GM21576 (cell line): Measurements from ENCODE around the gene ITPR1.

ENCODE experiments used
- ATAC-seq: cut with Tn5 transposase; IDR thresholded peaks from one replicate; pipeline ENCODE4 v1.9.1; 2021; ENCODE audit warnings: mild to moderate bottlenecking, moderate library complexity; ENCODE audit not compliant: unreplicated experiment

The ITPR1 gene

DNA sequence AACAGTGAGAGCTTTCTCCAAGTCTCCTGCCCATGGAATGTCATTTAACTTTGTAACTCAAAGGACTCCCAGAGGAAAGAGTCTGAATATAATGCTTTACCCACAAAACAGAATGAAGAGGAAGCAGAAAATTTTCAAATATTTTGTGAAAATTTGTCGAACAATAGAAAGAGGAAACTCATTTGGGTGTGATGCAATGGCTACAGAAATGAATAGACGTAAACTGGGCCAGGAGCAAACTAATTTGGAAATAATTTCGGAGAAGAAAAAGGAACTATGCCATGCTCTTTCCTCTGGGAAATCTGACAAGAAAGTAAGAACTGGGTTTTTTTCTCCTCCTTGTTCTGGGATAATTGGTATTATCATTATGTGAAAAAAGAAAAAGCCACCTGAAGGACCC is 14.9 kb upstream of the ITPR1 start:
- ATAC-seq: no peak

DNA sequence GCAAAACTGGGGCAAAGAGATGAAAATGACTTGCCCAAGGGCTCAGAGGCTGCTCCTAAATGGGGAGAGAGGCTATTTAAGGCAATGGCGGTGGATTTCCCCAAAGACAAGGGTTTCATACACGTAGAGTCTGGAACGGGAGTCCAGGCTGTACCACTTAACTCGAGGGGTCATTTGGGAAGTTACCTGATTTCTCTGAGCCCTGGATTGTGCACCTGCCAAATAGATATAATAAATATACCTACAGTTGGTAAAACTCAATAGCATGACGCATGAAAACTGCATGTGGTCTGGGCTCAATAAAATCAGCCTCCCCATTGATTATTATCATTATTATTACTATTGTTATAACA is 1.3 kb upstream of the ITPR1 start:
- ATAC-seq: no peak

DNA sequence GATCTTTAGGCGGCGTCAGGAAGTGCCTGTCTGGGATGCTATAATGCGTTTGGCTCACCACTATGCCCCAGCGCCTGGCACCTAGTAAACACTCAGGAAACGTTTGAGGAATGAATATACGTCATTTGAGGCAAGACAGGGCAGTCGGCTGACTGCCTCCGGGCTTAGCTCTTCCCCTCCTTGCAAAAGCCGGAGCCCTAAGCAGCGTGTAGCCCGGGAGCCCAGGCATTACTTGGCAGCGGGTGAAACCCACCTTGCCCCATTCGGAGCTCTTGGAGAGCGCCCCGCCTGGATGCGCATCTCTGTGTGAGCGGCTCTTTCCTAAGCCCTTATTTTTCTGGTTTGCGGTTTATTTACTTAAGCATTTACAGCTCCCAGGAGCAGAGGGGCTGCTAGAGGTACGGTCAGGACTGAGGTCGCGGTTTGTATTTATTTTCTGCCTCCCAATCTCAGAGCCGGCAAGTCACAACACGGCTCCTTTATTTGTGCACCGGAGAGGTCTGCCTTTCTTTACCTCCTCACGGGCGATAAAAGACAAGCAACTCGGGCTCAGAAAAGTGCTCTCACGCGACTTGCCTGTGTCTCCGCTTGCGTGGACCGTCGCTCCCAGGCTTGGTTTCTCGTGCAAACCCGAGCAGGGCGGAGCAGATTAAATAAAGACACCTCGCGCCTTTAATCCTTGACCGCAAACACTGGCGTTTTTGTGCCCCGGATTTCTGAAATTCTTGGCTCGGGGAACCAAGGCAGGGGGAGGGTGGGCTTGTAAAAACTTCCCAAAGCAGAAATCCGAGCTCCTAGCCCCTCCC is 737 bp upstream of the ITPR1 start:
- no peak for ATAC-seq

DNA sequence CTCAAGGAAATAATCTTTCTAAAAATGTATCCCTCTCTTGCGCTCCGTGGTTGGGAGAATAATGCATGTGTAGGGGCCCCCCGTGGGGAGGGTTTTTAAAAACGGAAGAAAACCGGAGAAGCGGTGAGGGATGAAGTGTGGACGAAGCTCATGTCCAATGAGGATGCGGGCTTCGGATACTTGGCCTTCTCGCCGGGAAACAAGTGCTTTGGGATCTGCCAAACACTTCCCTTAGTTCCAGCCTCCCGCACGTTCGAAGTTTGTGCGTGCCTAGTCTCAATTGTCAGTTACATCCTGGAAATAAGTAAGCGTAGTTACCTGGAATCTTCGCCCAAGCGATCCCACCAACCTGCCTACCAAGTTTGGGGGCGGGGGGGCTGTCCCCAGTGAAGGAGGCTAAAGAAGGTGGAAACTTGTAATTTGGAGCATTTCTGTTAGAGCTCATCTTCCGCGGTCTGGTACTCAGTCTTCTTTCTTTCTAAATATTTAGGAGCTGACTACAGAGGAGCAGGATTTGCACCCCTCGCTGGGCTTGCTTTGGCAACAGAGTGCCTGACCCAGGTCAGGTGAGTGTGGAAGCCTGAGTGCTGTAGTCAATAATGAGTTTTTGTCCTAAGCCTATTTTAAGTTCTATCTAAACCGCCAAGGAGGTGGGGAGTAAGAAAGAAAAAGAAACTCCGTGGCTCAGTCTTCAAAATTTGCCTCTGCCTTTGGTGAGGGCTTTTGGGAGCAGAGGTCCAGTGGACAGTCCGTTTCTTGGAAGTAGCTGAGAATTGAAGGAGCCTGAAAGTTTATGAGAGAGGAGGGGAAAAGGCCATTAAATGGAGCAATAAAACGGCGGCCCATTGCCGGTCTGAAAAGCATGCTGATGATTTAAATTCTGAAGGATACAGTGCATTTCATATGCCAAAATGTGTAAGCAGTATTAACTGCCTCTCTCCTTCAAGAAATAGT is 1.1 kb downstream of the ITPR1 start:
- ATAC-seq: peak; percentile 0

DNA sequence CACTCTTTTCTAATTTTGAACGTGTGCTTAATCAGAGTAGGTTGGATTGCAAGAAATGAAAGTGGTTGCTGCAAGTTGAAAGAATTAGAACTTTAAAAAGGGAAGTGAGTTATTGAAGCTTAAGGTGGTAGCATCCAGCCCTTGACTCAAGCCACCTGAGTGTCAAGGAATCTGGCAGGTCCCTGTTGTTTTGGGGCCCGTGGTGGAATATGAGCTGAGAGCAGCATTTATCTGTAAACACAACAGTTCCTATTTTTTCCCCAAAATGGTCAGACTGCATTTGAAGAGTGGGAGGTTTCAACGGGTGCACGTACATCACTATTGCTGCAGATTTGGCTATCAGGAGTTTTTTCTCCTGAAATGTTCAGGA is 1.7 kb downstream of the ITPR1 start:
- peak; percentile 27 for ATAC-seq

DNA sequence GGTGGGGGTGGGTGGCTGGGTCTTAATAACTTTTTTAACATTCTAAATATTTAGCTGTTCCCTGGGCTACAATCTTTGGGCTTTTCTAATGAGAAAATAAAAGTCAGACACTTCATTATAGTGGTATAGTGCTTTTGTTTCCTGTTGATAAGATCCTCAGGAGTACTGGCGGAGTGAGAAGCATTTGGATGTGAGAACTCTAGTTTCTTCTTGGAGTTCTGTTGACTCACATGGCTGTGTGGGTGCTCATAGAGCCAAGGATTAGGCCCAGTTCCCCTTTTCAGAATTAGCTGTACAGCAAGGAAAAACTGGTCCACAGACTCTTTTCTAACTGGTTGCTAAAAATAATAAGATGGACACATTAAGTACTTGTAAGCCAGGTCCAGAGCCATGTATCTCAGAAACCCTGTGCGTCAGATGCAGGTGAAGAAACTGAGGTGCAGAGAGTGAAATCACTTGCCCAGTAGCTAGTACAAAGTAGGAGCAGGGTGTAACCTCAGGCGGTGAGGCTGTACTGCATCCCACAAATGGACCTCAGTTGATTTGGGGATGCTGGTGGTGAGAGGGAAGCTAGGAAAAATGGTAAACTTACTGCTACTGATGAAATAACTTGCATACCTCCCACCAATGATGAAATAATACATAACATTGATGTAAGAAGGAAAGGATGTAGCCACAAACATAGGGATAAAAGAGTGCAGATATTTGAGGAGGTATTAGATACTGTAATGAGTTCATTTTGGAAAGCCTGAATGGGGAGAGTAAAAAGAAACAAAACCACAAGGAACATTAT is 2.3 kb downstream of the ITPR1 start:
- no peak for ATAC-seq

DNA sequence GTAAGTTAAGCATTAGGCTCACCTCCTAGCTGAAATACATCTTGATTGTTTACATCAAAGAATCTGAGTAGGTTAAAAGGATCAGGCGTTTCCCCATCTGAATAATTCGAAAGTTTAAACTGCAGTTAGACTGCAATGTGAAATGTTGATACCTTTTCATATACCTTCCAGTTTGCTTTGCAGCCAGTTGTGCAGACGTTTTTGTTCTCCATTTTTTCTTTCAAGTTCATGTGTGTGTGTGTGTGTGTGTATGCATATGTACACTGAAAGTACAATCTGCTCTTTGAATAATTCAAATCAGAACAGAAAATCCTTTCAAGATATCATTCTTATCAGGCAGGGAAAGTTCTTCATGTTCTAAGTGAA is 2.9 kb downstream of the ITPR1 start:
- no peak for ATAC-seq

DNA sequence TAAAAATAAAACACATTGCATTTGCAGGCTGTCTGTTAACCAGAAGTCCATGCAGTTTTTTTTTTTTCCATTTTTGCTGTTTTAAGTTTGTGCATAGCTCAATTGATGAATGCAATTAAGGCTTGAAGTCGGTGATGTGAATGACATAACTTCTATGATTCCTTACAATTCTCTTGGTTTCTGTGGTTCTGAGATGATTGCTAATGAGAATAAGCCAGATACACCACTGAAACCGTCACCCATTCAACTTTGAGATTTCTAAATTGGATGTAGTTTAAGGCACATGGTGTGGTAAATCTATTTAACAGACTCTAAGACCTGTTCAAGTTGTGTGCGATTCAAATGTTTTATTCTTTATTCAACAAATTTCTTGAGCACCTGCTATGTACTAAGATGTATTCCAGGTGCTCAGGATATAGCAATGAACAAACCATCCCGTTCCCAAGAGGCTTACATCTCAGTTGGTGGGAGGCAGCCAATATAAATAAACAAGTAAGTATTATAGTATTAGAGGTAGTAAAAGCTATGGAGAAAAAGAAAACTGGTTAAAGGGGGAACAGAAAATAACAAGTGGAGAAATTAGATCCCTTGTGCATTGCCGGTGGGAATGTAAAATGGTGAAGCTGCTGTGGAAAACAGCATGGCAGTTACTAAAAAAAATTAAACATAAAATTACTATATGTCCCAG is 4.0 kb downstream of the ITPR1 start:
- no peak for ATAC-seq

DNA sequence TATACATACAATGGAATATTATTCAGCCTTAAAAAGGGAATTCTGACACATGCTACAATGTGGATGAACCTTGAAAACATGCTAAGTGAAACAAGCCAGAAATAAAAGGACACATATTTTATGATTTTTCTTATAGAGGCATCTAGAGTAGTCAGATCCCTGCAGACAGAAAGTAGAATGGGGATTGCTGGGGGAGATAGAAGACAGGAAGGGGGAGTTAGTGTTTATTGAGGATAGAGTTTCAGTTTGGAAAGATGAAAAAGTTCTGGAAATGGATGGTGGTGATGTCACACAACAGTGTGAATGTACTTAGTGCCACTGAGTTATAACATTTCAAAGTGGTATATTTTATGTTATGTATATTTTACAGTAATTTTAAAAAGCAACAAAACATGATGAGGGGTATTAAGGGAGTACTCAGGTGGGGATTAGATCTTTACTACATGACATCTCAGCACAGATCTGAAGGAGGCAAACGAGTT is 4.7 kb downstream of the ITPR1 start:
- no peak for ATAC-seq

DNA sequence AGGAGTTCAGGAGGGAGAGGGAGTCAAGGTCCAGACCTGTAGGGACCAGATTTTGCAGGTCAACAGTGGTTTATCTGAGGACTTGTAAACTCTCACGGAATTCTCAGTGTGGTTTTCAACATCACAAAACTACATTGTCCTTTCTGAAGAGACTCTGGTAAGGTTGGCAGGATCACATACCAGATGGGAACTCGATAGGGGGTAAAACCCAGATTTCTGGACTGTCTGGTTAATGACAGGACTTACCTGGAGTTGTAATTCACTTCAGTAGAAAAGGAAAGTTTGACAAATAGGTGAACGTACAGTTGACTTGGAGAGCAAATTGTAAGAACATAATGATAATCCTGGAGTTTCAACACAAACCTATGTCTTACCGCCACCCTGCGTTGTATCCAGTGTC is 5.3 kb downstream of the ITPR1 start:
- ATAC-seq: no peak

DNA sequence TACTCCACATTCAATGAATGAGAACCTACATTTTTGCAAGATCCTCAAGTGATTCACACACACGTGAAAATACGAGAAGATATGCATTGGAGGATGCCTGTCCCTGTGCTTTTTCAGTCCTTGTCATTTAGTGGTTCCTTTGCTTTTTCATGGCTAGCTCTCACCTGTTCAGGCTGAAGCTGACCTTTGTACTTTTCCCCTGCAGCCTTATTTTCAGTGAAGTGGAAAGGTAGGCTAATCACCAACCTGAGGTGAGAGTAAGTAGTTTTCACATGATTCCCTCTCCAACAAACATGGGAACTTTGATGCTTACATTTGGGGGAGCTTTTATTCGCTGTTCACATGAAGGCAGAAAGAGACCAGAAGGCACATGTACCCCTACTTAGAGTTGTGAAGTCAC is 8.3 kb downstream of the ITPR1 start:
- no peak for ATAC-seq

DNA sequence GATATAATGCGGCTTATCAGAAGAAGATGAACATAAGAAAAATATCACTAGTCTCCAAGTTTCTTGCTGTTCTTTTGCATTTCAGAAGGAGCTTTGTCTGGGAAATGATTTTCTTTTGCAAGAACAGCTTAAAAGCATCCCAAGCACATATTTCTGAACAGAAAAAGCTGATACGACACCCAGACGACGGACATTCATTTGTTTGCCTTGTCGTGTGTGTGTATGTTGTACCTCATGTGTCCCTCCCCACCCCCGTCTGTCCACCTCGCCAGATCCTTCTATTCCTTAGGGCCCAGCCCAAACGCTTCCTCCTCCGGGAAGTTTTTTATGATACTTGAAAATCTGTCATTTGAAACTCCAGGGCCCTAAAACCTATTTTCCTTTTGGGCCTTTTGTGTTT is 8.8 kb downstream of the ITPR1 start:
- no peak for ATAC-seq

DNA sequence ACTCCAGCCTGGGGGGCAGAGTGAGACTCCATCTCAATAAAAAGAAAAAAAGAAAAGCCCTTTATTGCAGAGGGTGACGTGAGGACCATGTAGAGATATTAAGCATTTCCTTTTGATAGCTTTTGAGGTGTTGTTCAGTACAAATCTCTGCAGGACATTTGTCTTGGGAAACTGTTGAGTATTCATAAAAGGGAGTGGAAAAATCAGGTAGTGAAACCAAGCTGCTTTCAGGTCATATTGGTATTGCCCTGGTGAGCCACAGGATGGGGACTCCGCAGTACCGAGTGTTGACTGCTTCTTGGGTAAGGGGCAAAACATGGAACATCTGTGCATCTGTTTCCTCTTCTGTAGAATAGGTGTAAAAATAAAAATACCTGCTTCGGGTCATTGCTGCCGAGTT is 9.9 kb downstream of the ITPR1 start:
- peak; percentile 64 for ATAC-seq

DNA sequence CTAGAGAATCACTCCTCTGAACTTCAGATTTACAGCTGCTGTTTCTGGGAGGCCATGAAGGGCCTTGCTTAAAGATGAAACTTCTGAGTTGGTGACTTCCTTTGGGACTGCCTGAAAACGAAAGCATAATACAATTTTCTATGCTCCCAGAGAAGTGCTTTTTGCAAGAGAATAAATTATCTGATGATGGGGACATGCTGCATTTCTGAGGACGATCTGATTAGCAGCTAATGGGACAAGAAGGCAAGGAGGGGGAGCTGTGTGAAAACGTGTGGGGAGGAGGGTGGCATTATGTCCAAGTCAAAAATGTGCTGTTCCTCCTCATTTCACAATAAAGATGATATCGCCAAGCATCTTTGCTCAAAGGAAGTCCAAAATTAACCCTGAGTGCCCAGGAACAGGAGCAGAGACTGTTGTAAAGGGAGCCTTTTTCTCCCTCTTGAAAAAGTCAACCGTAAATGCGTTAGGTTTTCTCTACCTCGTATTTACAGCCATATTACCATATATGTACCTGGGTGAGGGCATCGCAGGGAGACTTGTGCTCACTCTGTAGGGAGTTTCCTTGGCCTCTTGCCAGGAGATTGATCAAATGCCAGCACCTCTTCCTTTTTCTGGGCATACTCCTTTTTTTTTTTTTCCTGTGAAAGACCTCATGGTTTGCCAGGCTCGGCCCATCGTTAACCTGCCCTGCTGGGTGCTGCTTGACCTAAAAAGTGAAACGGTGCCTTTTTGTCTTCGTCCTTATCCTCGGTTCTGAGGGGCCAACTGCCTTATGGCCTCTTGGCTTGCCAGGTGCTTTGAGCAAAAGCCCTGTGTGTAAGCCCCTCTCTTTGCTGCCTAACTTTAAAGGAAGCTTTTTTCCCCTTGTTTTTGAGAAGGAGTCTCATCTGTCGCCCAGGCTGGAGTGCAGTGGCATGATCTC is 11.5 kb downstream of the ITPR1 start:
- ATAC-seq: no peak

DNA sequence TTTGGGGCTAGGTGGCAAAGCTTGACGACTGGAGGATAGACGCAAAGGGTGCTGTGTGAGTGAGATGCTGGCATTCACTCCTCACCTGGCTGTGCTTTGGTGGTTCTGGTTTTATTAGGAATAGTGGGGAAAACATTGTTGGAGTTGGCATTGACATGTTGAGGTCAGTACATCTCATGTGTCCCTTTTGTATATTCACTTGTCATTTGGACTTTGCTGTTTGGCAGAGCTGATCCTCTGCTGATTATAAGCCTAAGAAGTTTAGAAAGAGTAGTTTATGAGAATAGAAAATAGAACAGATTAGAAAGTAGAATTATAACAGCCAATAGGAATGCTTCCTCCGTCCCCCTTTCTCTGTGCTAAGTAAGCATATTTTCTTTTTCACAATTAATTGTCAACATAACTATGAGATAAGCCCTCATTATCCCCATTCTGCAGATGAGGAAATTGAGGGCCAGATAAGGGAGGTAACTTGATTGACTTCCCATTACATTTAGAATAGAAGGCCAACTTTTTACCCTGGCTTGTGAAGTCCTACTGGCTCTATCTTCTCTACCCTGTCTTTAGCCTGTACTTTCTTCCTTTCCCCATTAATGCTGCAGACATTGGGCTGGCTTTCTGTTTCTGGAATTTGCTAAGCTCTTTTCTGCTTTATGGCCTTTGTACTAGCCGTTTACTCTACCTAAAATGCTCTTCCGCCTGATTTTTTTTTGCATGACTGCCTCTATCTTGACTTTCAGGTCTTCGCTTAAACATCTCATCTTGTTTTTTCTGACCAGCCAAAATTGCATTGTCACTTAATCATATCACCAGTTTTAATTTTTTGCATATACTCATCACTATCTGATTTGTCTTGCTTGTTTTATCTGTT is 12.8 kb downstream of the ITPR1 start:
- ATAC-seq: no peak

DNA sequence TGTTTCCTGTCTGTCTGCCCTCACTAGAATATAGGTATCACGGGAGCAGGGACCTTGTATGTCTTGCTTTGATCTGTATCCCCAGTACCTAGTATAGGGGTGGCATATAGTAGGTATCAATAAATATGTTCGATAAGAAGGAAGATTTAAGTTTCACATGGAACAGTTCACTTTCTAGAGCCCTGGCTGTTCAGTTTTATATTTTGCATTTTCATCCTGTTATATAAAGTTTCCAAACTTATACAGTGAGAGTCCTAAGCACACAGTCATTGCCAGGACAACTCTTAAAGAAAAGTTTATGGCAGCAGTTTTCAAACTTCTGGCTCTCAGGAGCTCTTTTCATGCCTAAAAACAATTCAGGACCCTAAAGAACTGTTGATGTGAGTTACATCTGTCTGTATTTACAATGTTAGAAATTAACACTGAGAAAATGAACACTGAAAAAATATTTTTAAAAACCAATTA is 13.4 kb downstream of the ITPR1 start:
- ATAC-seq: no peak

DNA sequence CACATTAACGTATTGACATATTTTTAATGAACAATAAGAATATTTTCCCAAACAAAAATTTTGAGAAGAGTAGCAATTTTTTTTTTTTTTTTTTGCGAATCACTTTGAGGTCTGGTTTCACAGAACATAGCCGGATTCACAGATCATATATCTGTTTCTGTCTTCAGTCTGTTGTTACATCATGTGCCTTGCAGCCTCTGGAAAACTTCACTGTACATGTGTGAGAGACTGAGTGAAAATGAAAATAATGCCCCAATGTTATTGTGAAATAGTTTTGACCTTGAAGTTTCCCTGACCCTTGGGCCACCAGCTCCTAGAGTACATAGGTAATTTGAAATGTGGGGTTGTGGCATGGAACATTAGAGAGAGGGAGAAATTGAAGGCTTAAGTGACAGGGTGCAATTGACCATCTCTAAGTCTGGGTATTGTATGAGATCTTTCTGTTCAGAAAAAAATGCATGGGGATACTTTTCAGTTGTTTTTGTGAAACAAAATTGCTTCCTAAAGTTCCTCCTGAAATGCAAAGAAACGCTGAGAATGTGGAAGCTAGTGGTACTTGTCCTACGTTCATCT is 14.0 kb downstream of the ITPR1 start:
- ATAC-seq: peak; percentile 25
